ENCODE measurements around the gene DCC. TPM values are rescaled to one million over a fixed set of nuclear protein-coding genes. Genes with fewer than 3 reads are reported as not detected.
"Not testable (repeated sequence)": the region's sequence is repeated elsewhere in the genome, so short reads cannot be mapped to it uniquely, and the experiment has no call there.

Gene DCC
- polyA plus RNA-seq, 6 donors from 2014 or later, result not detected

GRCh38 chr18:53503914-53504441 lies 1164.0 kb downstream of the DCC start:
- ATAC-seq (ENCODE audit: low read depth in 2 of 2) (no peak), DNase-seq (no peak)
- no peak overlapping the region for H3K4me3 Mint-ChIP-seq
- H3K4me1 Mint-ChIP-seq, result no peaks in the 10 kb centered on the region
- H3K36me3 Mint-ChIP-seq, result no peaks in the 10 kb centered on the region
- no peaks in the 10 kb centered on the region for H3K27me3 Mint-ChIP-seq
- H3K27ac Mint-ChIP-seq, result no peak overlapping the region
- H3K9me3 Mint-ChIP-seq, result peaks cover 0 to 4% (median 2%) of the 10 kb centered on the region in 7 donors

- H3K4me3 Mint-ChIP-seq, result no peak overlapping the region
- DNase-seq (no peak), ATAC-seq (ENCODE audit: low read depth in 2 of 2) (no peak)
- no peaks in the 10 kb centered on the region for H3K4me1 Mint-ChIP-seq
- no peaks in the 10 kb centered on the region for H3K27me3 Mint-ChIP-seq
- no peak overlapping the region for H3K27ac Mint-ChIP-seq
- peaks cover 0 to 2% (median 0%) of the 10 kb centered on the region in 7 donors for H3K9me3 Mint-ChIP-seq
- H3K36me3 Mint-ChIP-seq, result no peaks in the 10 kb centered on the region
Measured at GRCh38 chr18:53508529-53508928, 1168.5 kb downstream of the DCC start.

- Mint-ChIP-seq H3K27me3 (no peaks in the 10 kb centered on the region), H3K4me3 (no peak overlapping the region), H3K9me3 (peaks cover 0 to 2% (median 0%) of the 10 kb centered on the region in 7 donors), H3K4me1 (no peaks in the 10 kb centered on the region), H3K27ac (no peak overlapping the region), H3K36me3 (no peaks in the 10 kb centered on the region)
- DNase-seq (no peak), ATAC-seq (ENCODE audit: low read depth in 2 of 2) (no peak)
Measured at GRCh38 chr18:53509886-53510285, 1169.9 kb downstream of the DCC start.

- H3K9me3 Mint-ChIP-seq; H3K4me1 Mint-ChIP-seq; DNase-seq; H3K27me3 Mint-ChIP-seq; ATAC-seq (ENCODE audit: low read depth in 2 of 2); H3K4me3 Mint-ChIP-seq; H3K27ac Mint-ChIP-seq; H3K36me3 Mint-ChIP-seq: not testable (repeated sequence)
Measured at GRCh38 chr18:53511725-53512124, 1171.7 kb downstream of the DCC start.

- no peaks in the 10 kb centered on the region for H3K27me3 Mint-ChIP-seq
- H3K4me3 Mint-ChIP-seq, result no peak overlapping the region
- DNase-seq, result no peak
- no peak overlapping the region for H3K27ac Mint-ChIP-seq
- H3K9me3 Mint-ChIP-seq, result peaks cover 0 to 5% (median 0%) of the 10 kb centered on the region in 7 donors
- no peaks in the 10 kb centered on the region for H3K36me3 Mint-ChIP-seq
- ATAC-seq (ENCODE audit: low read depth in 2 of 2), result no peak
- no peaks in the 10 kb centered on the region for H3K4me1 Mint-ChIP-seq
Measured at GRCh38 chr18:53521068-53521467, 1181.1 kb downstream of the DCC start.

- H3K9me3 Mint-ChIP-seq, result peaks cover 0 to 5% (median 3%) of the 10 kb centered on the region in 7 donors
- H3K27ac Mint-ChIP-seq, result no peak overlapping the region
- no peaks in the 10 kb centered on the region for H3K27me3 Mint-ChIP-seq
- H3K36me3 Mint-ChIP-seq, result no peaks in the 10 kb centered on the region
- DNase-seq, result no peak
- H3K4me1 Mint-ChIP-seq, result no peaks in the 10 kb centered on the region
- ATAC-seq (ENCODE audit: low read depth in 2 of 2), result no peak
- H3K4me3 Mint-ChIP-seq, result no peak overlapping the region
Measured at GRCh38 chr18:53526101-53526870, 1186.3 kb downstream of the DCC start.

GRCh38 chr18:53527365-53527764 lies 1187.4 kb downstream of the DCC start:
- H3K4me3 Mint-ChIP-seq, result no peak overlapping the region
- DNase-seq, result no peak
- H3K27me3 Mint-ChIP-seq, result no peaks in the 10 kb centered on the region
- no peaks in the 10 kb centered on the region for H3K4me1 Mint-ChIP-seq
- peaks cover 0 to 5% (median 3%) of the 10 kb centered on the region in 7 donors for H3K9me3 Mint-ChIP-seq
- ATAC-seq (ENCODE audit: low read depth in 2 of 2), result no peak
- no peaks in the 10 kb centered on the region for H3K36me3 Mint-ChIP-seq
- H3K27ac Mint-ChIP-seq, result no peak overlapping the region

- H3K4me3 Mint-ChIP-seq, result no peak overlapping the region
- no peaks in the 10 kb centered on the region for H3K4me1 Mint-ChIP-seq
- no peak for DNase-seq
- no peak overlapping the region for H3K27ac Mint-ChIP-seq
- H3K27me3 Mint-ChIP-seq, result no peaks in the 10 kb centered on the region
- ATAC-seq (ENCODE audit: low read depth in 2 of 2), result no peak
- H3K36me3 Mint-ChIP-seq, result no peaks in the 10 kb centered on the region
- peaks cover 0 to 7% (median 0%) of the 10 kb centered on the region in 7 donors for H3K9me3 Mint-ChIP-seq
Measured at GRCh38 chr18:53531187-53531586, 1191.2 kb downstream of the DCC start.

- H3K4me1 Mint-ChIP-seq, result no peaks in the 10 kb centered on the region
- H3K4me3 Mint-ChIP-seq, result no peak overlapping the region
- ATAC-seq (ENCODE audit: low read depth in 2 of 2) (no peak), DNase-seq (no peak)
- no peaks in the 10 kb centered on the region for H3K36me3 Mint-ChIP-seq
- no peak overlapping the region for H3K27ac Mint-ChIP-seq
- no peaks in the 10 kb centered on the region for H3K27me3 Mint-ChIP-seq
- peaks cover 0 to 4% (median 0%) of the 10 kb centered on the region in 7 donors for H3K9me3 Mint-ChIP-seq
Measured at GRCh38 chr18:53531896-53532295, 1191.9 kb downstream of the DCC start.

GRCh38 chr18:53534203-53534602 lies 1194.2 kb downstream of the DCC start:
- Mint-ChIP-seq H3K36me3 (no peaks in the 10 kb centered on the region), H3K27me3 (no peaks in the 10 kb centered on the region), H3K4me3 (no peak overlapping the region), H3K4me1 (no peaks in the 10 kb centered on the region), H3K27ac (no peak overlapping the region), H3K9me3 (peaks cover 0 to 4% (median 2%) of the 10 kb centered on the region in 7 donors)
- DNase-seq (no peak), ATAC-seq (ENCODE audit: low read depth in 2 of 2) (no peak)

GRCh38 chr18:53534695-53535094 lies 1194.7 kb downstream of the DCC start:
- DNase-seq (no peak), ATAC-seq (ENCODE audit: low read depth in 2 of 2) (no peak)
- H3K27ac Mint-ChIP-seq, result no peak overlapping the region
- no peaks in the 10 kb centered on the region for H3K36me3 Mint-ChIP-seq
- H3K9me3 Mint-ChIP-seq, result peaks cover 0 to 4% (median 2%) of the 10 kb centered on the region in 7 donors
- H3K27me3 Mint-ChIP-seq, result no peaks in the 10 kb centered on the region
- no peaks in the 10 kb centered on the region for H3K4me1 Mint-ChIP-seq
- no peak overlapping the region for H3K4me3 Mint-ChIP-seq

- Mint-ChIP-seq H3K36me3 (no peaks in the 10 kb centered on the region), H3K4me1 (no peaks in the 10 kb centered on the region), H3K9me3 (peaks cover 0 to 4% (median 2%) of the 10 kb centered on the region in 7 donors), H3K4me3 (no peak overlapping the region), H3K27ac (no peak overlapping the region), H3K27me3 (no peaks in the 10 kb centered on the region)
- DNase-seq, result no peak
- ATAC-seq (ENCODE audit: low read depth in 2 of 2), result no peak
Measured at GRCh38 chr18:53536908-53537307, 1196.9 kb downstream of the DCC start.

GRCh38 chr18:53541924-53542323 lies 1201.9 kb downstream of the DCC start:
- ATAC-seq (ENCODE audit: low read depth in 2 of 2) (no peak), DNase-seq (no peak)
- Mint-ChIP-seq H3K36me3 (no peaks in the 10 kb centered on the region), H3K27ac (no peak overlapping the region), H3K9me3 (peaks cover 0 to 9% (median 2%) of the 10 kb centered on the region in 7 donors), H3K27me3 (no peaks in the 10 kb centered on the region), H3K4me1 (no peaks in the 10 kb centered on the region), H3K4me3 (no peak overlapping the region)

GRCh38 chr18:53543711-53544110 lies 1203.7 kb downstream of the DCC start:
- Mint-ChIP-seq H3K4me1 (no peaks in the 10 kb centered on the region), H3K4me3 (no peak overlapping the region), H3K27me3 (no peaks in the 10 kb centered on the region), H3K36me3 (no peaks in the 10 kb centered on the region), H3K9me3 (peaks cover 0 to 8% (median 2%) of the 10 kb centered on the region in 7 donors), H3K27ac (peak overlapping the region in 1 of 6 donors; percentile 12)
- DNase-seq (no peak), ATAC-seq (ENCODE audit: low read depth in 2 of 2) (no peak)
